ENCODE data around the gene SYNE1. TPM values are rescaled to one million over a fixed set of nuclear protein-coding genes. Genes with fewer than 3 reads are reported as not detected.

The SYNE1 gene
- total and polyA plus RNA-seq, 10 of the 15 experiments (the other 5 are each of a cell fraction or from before 2014, with no cell fraction given): 2.3 to 28.7 (median 14.1) TPM

DNA sequence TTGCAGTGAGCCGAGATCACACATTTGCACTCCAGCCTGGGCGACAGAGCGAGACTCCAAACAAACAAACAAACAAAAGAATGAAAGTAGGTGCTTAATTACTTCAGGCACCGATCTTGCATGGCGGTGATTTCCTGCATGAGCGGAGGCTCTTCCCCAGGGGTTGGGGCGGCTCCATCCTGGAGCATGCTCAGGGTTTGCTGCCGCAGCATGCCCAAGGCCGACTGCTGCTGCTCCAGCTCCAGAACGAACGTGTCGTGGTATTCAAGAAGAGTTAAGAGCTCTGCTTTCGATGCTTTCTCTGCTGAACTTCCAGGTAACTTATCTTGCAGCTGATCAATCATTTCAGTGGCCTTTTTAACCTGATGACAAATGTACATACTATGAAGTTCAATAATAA lies 313.8 kb downstream of the SYNE1 start:
- Histone ChIP-seq H3K4me1 (ENCODE audit: control insufficient read depth, insufficient read depth, low read length) (no peaks in the 10 kb centered on the region), H3K4me3 (no peak overlapping the region), H3K4me2 (ENCODE audit: control insufficient read depth, insufficient read depth) (no peak overlapping the region), H3K9me3 (replicated peaks; ENCODE audit: control insufficient read depth, insufficient read depth, low read length) (no peaks in the 10 kb centered on the region), H3K9ac (ENCODE audit: control insufficient read depth, insufficient read depth, low read length) (no peak overlapping the region), H3K27ac (ENCODE audit: control insufficient read depth, insufficient read depth) (no peak overlapping the region), H4K20me1 (ENCODE audit: control insufficient read depth, insufficient read depth) (no peaks in the 10 kb centered on the region), H2AFZ (ENCODE audit: control insufficient read depth, low read depth, low read length) (no peak overlapping the region), H3K36me3 (ENCODE audit: control insufficient read depth in 2 of 2, insufficient read depth in 2 of 2, low read length in 1 of 2) (no peaks in the 10 kb centered on the region), H3K27me3 (replicated peaks in 1 of 2; ENCODE audit: control insufficient read depth in 2 of 2, insufficient read depth in 2 of 2, low read length in 1 of 2) (peaks cover 0 to 1% of the 10 kb centered on the region in 2 experiments; a peak in 1 of 4 replicates), H3K79me2 (ENCODE audit: control insufficient read depth, insufficient read depth, low read length) (no peaks in the 10 kb centered on the region)
- CTCF ChIA-PET: interaction anchor here (4.7 kb wide), 1 partner anchor 15 kb away, joined by 33 read pairs; no protein-coding TSS in a partner anchor
- POLR2A ChIA-PET: no interaction called here
- no peak for ATAC-seq
- BruUV-seq (replicated peaks): no TSS peak
- no peak for FAIRE-seq
- in situ Hi-C loops (cut with MboI) (no loop called here), intact Hi-C loops (cut with micrococcal nuclease; ENCODE audit: unreplicated experiment) (no loop called here)
- RAD21 ChIA-PET (ENCODE audit: unreplicated experiment): no interaction called here
- WGBS (ENCODE audit: insufficient coverage, insufficient replicate concordance, low lambda C conversion rate, missing lambda C conversion rate): 70% methylated on average over 13 of the region's 13 CpGs
- DNase-seq (ENCODE audit: low read depth, low spot score): no peak
- SMC1A ChIA-PET (ENCODE audit: uncharacterized antibody, unreplicated experiment): interaction anchor here (1.2 kb wide), 1 partner anchor 22 kb away, joined by 6 read pairs; no protein-coding TSS in a partner anchor
- no peak for TF ChIP-seq CBFB (IDR thresholded peaks at IDR 0.05; ENCODE audit: low read depth)
- TF ChIP-seq ZZZ3 (IDR thresholded peaks at IDR 0.05; ENCODE audit: control insufficient read depth, insufficient read length, low read depth): no peak
- no peak for TF ChIP-seq ATF7 (IDR thresholded peaks at IDR 0.05; ENCODE audit: low read depth)
- TF ChIP-seq, protein P1, sequence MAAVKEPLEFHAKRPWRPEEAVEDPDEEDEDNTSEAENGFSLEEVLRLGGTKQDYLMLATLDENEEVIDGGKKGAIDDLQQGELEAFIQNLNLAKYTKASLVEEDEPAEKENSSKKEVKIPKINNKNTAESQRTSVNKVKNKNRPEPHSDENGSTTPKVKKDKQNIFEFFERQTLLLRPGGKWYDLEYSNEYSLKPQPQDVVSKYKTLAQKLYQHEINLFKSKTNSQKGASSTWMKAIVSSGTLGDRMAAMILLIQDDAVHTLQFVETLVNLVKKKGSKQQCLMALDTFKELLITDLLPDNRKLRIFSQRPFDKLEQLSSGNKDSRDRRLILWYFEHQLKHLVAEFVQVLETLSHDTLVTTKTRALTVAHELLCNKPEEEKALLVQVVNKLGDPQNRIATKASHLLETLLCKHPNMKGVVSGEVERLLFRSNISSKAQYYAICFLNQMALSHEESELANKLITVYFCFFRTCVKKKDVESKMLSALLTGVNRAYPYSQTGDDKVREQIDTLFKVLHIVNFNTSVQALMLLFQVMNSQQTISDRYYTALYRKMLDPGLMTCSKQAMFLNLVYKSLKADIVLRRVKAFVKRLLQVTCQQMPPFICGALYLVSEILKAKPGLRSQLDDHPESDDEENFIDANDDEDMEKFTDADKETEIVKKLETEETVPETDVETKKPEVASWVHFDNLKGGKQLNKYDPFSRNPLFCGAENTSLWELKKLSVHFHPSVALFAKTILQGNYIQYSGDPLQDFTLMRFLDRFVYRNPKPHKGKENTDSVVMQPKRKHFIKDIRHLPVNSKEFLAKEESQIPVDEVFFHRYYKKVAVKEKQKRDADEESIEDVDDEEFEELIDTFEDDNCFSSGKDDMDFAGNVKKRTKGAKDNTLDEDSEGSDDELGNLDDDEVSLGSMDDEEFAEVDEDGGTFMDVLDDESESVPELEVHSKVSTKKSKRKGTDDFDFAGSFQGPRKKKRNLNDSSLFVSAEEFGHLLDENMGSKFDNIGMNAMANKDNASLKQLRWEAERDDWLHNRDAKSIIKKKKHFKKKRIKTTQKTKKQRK (IDR thresholded peaks at IDR 0.05; ENCODE audit: low read depth, low read length): no peak
- TF ChIP-seq EGR1 (IDR thresholded peaks at IDR 0.05; ENCODE audit: borderline replicate concordance in 1 of 2, low read depth in 2 of 2, low read length in 2 of 2): no peak
- no peak for TF ChIP-seq SMC3 (IDR thresholded peaks at IDR 0.05; ENCODE audit: borderline replicate concordance, low read length)
- TF ChIP-seq FOS (IDR thresholded peaks at IDR 0.05; ENCODE audit: borderline replicate concordance, extremely low read depth, insufficient read length): no peak
- TF ChIP-seq ATF3 (IDR thresholded peaks at IDR 0.05; ENCODE audit: borderline replicate concordance, extremely low read depth, low read depth, low read length): no peak
- no peak for TF ChIP-seq IRF4 (IDR thresholded peaks at IDR 0.05; ENCODE audit: low read depth, low read length)
- TF ChIP-seq ZNF687 (IDR thresholded peaks at IDR 0.05): no peak
- no peak for TF ChIP-seq SPI1 (IDR thresholded peaks at IDR 0.05; ENCODE audit: borderline replicate concordance, insufficient read depth, low read depth, low read length)
- TF ChIP-seq POU2F2 (IDR thresholded peaks at IDR 0.05; ENCODE audit: borderline replicate concordance, low read depth, low read length): no peak
- TF ChIP-seq, protein P2, sequence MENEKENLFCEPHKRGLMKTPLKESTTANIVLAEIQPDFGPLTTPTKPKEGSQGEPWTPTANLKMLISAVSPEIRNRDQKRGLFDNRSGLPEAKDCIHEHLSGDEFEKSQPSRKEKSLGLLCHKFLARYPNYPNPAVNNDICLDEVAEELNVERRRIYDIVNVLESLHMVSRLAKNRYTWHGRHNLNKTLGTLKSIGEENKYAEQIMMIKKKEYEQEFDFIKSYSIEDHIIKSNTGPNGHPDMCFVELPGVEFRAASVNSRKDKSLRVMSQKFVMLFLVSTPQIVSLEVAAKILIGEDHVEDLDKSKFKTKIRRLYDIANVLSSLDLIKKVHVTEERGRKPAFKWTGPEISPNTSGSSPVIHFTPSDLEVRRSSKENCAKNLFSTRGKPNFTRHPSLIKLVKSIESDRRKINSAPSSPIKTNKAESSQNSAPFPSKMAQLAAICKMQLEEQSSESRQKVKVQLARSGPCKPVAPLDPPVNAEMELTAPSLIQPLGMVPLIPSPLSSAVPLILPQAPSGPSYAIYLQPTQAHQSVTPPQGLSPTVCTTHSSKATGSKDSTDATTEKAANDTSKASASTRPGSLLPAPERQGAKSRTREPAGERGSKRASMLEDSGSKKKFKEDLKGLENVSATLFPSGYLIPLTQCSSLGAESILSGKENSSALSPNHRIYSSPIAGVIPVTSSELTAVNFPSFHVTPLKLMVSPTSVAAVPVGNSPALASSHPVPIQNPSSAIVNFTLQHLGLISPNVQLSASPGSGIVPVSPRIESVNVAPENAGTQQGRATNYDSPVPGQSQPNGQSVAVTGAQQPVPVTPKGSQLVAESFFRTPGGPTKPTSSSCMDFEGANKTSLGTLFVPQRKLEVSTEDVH (IDR thresholded peaks at IDR 0.05; ENCODE audit: low read depth, partially characterized antibody): no peak
- TF ChIP-seq NBN (IDR thresholded peaks at IDR 0.05): no peak
